T1000 (cell line): ENCODE data around the gene NR2E3.

Experiments used
- DNase-seq: peaks from one replicate; lab custom pipeline; 2025; ENCODE audit warnings: mixed read lengths; lab: John Stamatoyannopoulos, UW

Gene NR2E3

DNA sequence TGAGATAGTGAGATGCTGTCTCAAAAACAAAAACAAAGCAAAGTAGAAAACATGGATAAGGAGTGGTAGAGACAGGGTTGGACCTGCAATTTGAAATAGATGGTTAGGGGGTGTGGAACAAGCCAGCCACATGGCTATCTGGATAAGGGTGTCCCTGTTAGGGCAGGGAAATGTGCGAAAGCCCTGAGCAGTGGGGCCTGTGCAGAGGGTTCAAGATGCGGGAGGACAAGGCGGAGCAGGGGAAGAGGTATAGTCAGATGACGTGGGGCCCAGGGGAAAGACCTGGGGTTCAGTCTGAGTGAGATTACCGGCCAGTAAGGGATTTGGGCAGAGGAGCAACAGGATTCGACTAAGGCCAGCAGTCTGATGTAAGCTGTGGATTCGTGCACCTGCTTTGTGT, 18.4 kb upstream of the NR2E3 start:
- DNase-seq = no peak

DNA sequence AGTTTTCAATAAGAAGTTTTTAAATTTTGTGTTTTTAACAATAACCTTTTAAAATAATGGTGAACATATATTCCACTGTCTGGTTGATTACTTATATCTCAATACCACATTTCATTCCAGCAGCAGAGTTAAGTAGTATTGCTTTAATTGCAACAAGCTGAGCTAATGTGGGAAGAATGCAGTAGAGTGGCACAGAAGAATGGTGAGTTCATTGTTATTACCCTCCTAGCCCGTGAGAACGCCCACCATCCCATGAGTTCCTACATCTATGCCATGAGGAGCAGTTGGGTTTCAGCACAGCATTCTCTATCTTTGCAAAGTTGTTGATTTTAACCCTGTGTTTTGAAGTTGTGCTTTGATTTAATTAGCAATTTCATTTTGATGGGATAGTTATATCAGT, 17.8 kb upstream of the NR2E3 start:
- DNase-seq = peak; percentile 16

DNA sequence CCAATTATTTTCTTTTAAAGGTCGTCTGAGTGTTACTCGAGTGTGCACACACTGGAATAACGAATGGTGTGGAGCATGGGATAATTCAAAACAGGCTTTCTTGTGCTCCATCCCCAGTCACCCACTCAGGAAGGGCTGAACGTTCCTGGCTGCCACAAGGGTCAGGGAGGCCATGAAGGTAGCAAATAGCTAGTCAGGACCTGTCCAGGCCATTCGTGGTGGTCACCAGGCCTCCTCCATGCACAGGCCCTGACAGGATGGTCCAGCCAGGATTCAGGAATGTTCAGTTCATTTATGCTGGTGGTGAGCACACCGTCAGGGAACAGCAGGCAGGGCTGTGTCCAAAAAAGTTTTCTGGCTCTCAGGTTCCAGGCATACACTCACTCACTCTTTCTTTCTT, 11.7 kb upstream of the NR2E3 start:
- no peak for DNase-seq

DNA sequence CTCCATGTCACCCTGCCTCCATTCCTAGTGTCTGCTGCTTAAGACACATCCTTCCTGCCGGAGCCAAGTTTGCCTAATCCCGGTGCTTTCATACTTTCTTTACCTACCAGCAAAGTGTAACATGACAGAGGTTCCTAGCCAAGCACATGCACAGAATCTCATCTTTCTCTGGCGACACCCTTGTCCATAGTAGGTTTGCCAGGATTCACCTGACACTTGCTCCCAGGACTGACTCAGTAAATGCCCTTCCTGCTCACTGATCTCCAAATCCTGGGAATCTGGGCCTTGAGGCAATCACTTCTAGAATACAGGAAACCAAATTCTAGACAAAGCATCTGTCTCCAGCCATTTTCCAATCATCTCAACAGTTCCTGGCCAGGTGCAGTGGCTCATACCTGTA, 10.2 kb upstream of the NR2E3 start:
- no peak for DNase-seq

DNA sequence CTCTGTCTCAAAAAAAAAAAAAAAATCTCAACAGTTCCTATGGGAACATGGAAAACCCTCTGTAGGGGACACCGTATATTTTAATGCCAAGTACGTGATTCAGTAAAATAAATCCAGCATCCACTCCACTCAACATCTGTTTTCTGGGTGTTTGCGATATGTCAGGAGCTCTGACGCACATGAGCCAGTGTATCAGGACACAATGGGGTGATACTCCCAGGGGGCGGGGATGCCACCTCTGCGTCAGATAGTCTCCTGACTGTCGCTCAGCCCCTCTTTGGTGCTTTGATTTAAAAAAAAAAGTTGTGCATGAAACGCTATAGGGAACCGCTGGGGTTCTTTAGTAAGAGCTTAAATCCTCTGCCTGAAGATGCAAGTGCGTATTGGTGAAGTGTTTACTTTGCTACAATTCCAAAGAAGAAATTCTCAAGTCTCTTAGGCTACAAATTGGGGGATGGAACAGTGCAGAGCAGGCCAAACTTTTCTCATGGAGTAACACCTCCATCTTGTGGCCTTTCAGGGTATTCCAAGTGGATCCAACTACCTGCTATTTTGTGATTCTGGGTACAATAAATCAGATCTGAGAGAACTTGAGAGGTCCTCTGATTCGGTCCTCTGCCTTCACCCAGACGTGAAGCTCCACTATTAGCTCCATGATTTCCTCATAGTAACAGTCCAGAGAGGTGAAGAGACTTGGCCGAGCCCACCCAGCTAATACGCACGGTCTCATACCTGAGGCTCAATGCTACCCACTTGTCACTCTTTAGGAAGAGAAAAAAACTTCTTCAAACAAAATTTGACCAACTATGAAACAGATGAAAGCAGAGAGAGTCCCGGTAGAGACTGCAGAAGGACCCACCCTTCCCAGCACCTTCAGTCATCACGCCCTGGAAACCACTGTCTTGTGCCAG, 9.3 kb upstream of the NR2E3 start:
- DNase-seq = peak; percentile 51

DNA sequence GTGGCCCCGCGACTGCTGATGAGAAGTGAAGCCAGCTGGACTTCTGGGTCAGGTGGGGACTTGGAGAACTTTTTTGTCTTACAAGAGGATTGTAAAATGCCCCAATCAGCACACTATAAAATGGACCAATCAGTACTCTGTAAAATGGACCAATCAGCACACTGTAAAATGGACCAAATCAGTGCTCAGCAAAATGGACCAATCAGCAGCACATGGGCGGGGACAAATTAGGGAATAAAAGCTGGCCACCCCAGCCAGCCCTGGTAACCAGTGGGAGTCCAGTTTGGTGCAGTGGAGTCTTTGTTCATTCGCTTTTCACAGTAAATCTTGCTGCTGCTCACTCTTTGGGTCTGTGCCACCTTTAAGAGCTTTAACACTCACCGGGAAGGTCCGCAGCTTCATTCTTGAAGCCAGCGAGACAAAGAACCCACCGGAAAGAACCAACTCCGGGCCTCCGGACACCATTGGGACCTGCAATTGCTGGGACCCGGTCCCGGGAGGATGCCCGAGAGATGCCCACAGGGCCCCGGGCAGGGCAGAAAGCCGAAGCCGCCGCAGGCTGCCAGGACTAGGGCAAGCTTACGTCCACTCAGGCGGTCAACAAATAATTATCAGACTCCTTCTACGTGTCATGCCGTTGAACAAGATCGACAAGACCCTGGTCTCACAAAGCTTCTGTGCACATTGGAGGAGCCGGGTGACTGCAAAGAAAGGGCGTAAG, 8.3 kb upstream of the NR2E3 start:
- no peak for DNase-seq

DNA sequence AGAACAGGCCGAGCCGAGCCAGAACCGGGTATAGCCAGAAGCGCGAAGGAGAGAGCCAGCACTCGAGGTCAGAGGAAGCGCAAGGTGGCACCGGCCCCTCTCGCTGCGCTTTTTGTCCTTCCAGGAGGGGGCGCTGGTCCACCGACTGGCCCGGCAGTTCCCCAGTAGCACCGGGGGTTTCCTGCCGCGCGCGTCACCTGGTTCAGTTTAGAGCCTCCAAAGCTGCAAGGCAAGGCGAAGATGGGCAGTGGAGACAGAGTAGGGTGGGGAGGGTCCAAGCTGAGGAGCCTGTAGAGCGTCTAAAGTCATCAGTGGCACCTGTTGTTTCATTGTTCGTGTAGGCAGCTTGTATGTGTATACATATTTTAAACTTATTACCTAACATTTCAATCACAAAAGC, 7.6 kb upstream of the NR2E3 start:
- DNase-seq = no peak

DNA sequence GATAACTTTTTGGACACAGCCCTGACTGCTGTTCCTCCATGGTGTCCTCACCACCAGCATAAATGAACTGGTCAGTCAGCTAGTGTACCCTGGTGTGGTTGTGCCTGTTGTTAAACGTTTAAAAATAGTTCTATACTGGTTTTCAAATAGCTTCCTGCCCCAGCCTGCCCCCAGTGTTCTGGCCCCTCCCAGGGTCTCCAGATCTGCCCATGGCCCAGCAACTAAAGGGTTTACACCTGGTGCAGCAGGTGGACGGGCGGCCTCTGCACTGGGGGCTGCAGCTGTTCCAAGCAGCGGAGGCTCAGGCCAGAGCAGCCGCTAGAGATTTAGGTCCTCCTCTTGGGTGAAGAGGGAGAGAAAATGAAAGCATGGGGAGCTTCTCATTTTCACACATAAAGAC, 6.1 kb upstream of the NR2E3 start:
- DNase-seq = no peak

DNA sequence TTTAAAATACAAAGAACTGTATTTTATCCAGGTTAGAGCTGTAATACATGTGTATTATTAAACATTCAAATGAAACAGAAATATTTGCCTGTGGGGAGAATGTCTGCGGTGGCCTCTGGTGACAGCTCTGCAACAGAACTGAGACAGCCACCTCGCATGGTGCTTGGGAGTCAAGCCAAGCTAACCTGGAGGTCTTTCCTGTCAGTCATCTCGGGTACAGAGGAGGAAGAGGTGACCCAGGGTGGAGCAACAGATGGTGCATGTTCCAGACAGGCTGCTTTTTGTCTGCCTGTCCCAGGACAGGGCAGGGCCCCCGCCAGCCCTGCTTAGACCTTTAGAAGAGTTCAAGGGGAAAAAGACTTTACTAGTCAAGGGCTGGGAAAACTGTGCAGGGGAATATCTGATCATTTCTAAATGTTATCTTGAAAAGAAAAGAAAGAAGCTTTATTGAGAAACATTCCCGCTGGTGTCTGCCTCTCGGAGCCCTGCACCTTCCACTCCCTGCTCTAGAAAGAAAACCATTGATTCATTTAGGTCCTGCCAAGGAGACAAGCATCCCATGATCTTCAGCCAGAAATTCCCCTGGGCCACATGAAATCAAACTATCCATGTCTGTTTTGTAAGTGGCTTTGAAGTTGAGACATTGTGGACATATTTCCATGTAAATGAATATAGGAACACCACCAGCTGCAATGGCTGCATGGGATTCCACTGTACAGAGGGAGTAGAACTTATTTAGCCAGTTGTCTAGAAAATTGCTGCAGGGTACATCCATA, 5.5 kb upstream of the NR2E3 start:
- DNase-seq = no peak

DNA sequence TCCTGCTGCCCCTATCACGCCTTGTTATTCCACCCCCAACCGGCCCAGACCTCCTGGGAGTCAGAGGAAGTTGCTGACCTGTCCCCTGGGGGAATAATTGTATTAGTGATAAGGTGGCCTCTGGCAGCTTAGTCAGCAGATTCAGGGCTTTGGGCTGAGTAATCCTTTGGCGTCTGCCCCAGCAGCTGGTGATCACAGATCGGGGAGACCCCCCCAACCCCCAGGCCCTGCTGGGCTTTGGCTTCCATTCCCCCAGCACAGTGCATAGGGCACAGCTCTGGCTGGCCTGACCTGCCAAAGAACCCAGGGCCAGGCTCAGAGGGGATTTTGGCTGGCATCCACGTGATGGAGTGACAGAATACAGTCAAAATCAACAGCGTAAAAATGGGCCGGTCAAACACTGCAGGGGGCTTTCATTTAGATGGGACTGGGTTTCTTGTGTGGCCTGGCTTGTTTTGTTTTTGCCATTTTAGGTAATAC, 3.9 kb upstream of the NR2E3 start:
- DNase-seq = peak; percentile 71

DNA sequence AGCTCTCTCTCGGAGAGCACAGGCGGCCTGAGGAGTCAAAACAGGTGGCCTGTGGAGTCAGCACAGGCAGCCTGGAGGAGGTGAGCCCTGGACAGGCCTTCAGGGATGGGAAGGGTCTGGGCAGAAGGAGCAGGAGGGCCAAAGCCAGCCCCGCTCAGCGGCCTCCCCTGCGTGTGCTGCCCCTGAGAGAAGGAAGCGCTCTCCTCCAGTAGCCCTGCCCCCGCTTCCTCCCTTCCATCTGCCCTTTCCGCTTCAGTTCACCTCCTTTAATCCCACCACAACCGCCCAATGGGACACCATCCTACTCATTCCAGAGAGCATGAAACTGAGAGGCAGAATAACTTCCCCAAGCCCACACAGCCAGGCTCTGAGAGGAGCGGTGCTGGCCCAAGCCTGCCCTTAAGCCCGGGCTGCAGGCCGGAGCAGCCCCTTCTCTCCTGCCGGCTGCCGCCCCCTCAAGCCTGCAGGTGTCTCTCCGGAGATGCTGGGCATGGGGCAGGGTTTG, 3.2 kb upstream of the NR2E3 start:
- DNase-seq = no peak

DNA sequence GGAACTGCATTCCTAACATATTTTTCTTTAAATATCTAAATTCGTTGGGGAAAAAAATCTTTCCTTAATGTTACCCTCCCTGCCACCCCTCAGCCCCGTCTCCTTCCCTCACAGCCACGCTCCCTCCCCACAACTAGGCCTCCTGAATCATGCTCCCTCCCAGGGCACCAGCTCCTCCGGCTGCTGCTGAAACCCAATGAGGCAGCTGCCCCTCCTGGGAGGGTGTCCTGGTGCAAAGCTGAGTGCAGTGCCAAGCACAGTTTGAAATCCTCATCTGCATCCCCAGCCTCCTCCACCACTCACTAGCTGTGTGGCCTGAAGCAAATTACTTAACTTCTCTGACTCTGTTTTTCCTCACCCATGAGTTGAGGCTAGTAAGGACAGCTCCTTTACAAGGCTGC, 2.7 kb upstream of the NR2E3 start:
- DNase-seq = no peak

DNA sequence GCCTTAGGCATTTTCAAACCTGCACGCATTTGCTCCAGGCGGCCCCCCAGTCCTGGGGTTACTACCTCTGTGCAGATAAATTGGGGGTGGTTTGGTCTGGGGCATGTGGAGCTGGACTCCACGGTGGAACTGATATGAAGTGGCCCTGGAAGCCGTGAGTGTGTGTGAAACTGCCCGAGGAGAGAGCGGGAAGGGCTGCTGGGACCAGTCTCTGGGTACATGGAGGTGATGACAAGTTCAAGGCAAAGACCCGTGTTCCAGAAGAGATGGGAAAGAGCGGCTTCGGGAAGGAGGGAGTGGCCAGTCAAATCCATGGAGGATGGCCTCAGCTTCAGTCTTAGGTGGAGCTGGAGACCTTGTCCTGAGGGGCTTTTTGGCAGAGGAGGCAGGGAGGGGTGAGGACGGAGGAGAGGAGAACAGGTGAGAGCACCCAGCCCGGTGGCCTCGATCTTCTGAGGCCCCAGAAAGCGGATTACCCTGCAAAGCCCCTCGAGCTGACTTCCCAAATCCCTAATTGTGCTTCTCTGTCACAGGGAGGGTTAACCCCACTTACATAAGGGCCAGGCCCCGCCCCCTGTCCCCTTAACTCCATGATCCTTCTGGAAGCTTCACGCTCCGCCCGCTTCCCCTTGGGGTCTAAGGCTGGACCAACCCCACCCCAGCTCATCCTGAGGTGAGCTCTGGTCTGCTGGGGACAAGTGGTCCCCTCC, 1.9 kb upstream of the NR2E3 start:
- no peak for DNase-seq

DNA sequence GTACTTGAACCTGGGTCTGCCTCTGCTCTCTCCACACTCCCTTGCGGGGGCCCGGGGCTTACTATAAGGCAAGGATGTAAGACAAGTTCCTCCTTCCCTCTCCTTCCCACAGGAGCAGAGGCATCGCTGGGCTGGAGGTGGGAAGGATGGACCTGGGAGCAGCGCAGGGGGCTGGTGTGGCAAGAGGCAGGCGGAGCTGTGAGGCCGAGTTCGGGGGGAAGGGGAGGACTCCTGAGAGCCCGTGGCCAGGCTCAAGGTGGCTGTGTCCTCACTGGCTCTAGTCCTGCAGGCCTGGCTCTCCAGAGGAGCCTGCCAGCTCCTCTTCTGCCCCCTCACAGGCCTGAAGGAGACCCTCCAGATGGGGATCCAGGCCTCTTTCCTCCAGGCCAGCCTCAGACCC, 1.0 kb upstream of the NR2E3 start:
- DNase-seq = no peak

DNA sequence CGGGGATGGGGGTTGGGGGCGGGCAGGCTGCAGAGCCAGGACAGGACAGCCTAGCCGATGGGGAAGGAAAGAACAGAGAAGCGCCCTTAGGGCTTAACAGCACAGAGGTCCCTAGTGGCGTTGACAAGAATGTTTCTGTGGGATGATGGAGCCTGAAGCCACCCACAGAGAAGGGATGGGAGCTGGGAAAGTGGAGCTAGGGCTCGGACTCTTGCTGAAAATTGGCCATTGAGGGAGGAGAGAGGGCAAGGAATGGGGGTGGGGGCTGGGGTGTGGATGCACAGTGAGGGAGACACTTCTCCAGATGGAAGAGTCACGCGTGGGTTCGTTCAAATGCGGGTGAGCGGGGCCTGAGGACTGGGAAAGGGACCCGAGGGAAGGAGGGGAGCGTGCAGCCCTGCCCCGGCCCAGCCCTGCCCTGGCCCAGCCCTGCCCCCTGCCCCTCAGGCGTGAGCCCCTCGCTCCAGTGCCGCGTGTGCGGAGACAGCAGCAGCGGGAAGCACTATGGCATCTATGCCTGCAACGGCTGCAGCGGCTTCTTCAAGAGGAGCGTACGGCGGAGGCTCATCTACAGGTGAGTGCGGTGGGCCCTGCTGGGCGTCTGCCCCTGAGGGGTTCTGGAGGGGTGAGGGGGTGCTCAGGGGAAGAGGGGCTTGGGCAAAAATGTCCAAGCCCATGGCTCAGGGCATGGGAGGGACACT, 832 bp downstream of the NR2E3 start:
- no peak for DNase-seq

DNA sequence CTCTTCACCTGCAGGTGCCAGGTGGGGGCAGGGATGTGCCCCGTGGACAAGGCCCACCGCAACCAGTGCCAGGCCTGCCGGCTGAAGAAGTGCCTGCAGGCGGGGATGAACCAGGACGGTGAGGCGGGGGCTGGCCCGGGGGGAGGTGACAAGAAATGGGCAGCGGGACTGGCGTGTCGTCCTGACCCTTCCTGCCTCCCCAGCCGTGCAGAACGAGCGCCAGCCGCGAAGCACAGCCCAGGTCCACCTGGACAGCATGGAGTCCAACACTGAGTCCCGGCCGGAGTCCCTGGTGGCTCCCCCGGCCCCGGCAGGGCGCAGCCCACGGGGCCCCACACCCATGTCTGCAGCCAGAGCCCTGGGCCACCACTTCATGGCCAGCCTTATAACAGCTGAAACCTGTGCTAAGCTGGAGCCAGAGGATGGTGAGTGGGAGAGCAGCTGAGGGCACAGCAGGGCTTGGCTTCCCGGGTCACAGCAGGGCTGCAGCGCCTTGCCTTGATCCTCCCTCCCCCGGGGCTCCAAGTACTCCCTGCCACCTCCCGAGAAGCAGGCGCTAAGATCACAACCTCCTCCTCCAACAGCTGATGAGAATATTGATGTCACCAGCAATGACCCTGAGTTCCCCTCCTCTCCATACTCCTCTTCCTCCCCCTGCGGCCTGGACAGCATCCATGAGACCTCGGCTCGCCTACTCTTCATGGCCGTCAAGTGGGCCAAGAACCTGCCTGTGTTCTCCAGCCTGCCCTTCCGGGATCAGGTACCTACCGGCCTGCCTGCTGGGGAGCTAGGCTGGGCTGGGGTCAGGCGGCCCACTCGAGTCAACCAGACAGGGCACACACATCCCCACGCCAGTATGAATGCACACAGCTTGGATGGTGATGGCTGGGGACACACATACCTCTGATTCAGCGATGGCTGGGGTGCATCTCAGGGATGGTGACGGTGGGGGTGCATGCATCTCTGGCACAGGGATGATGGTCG, 1.7 kb downstream of the NR2E3 start:
- no peak for DNase-seq

DNA sequence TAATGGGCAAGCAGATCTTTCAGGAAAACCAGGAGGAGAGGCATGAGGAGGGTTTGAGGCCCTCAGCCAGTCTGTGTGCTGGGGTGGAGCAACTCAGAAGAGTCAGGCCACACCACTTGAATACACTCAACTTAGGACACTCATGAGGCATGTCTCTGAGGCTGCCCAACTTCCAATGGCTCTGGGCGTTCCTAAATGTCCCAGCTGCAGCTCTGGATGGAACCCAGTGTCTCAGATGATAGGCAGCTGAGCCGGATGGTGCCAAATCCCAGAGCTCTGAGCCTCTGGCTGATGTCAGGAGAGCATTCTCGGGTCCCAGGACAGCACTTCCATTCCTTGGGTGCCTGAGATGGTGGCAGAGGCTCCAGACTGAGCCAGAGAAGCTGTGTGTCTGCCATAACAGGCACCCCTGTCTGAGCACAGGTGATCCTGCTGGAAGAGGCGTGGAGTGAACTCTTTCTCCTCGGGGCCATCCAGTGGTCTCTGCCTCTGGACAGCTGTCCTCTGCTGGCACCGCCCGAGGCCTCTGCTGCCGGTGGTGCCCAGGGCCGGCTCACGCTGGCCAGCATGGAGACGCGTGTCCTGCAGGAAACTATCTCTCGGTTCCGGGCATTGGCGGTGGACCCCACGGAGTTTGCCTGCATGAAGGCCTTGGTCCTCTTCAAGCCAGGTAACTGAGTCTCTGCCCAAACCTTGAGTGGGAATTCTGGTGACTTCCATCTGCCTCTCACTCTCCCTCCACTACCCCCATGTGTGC, 2.8 kb downstream of the NR2E3 start:
- no peak for DNase-seq

DNA sequence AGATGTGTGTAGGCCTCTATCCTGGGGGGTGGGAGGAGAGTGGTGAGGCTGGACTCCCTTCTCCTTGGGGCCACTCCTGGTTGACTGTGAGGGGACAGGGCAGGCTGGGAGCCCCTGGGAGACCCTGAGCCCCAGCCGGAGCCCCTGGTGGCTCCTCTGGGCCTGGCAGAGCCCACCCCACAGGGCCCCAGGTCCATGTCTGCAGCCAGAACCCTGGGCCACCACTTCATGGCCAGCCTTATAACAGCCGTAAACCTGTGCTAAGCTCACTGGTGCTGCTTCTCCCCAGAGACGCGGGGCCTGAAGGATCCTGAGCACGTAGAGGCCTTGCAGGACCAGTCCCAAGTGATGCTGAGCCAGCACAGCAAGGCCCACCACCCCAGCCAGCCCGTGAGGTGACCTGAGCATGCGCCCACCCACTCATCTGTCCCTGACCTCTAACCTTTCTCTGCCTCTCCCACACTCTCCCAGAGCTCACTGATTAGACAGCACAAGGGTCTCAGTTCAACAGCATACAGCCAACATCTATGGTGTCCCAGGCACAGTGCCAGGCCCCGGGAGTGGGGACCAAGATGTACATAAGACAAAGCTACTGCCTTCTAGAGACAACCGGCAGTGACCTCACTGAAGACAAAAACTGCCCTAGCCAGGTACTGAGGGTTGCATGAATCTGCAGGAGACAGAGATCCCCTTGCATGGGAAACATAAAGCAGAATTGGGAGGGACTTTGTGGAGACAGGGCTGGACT, 3.5 kb downstream of the NR2E3 start:
- DNase-seq = no peak
